HS-27A (cell line): ENCODE measurements around the gene PIK3CD.
"Not testable (repeated sequence)": the region's sequence is repeated elsewhere in the genome, so short reads cannot be mapped to it uniquely, and the experiment has no call there.

ENCODE experiments used
- DNase-seq: peaks from one replicate; pipeline ENCODE4 v3.0.0-alpha.2; 2012; ENCODE audit warnings: low read depth, missing footprints

PIK3CD gene

GRCh38 chr1:9736241-9736640 is 84.7 kb downstream of the PIK3CD start:
- no peak for DNase-seq

GRCh38 chr1:9737057-9737456 is 85.5 kb downstream of the PIK3CD start:
- no peak for DNase-seq

GRCh38 chr1:9737671-9738070 is 86.1 kb downstream of the PIK3CD start:
- DNase-seq, result no peak

GRCh38 chr1:9744106-9744799 is 92.7 kb downstream of the PIK3CD start:
- no peak for DNase-seq

- no peak for DNase-seq
Measured at GRCh38 chr1:9746211-9746610, 94.7 kb downstream of the PIK3CD start.

GRCh38 chr1:9746651-9747050 is 95.1 kb downstream of the PIK3CD start:
- DNase-seq, result no peak

GRCh38 chr1:9748391-9748790 is 96.9 kb downstream of the PIK3CD start:
- DNase-seq, result not testable (repeated sequence)

- DNase-seq, result no peak
Measured at GRCh38 chr1:9749361-9749760, 97.8 kb downstream of the PIK3CD start.

GRCh38 chr1:9751971-9752370 is 100.4 kb downstream of the PIK3CD start:
- no peak for DNase-seq

- peak; percentile 20 for DNase-seq
Measured at GRCh38 chr1:9753121-9753531, 101.6 kb downstream of the PIK3CD start.

- no peak for DNase-seq
Measured at GRCh38 chr1:9755441-9755995, 104.0 kb downstream of the PIK3CD start.

- no peak for DNase-seq
Measured at GRCh38 chr1:9758559-9759121, 107.1 kb downstream of the PIK3CD start.

- DNase-seq, result no peak
Measured at GRCh38 chr1:9759939-9760338, 108.4 kb downstream of the PIK3CD start.

GRCh38 chr1:9760824-9761223 is 109.3 kb downstream of the PIK3CD start:
- no peak for DNase-seq

GRCh38 chr1:9761855-9762254 is 110.3 kb downstream of the PIK3CD start:
- DNase-seq, result no peak

GRCh38 chr1:9762446-9762845 is 110.9 kb downstream of the PIK3CD start:
- not testable (repeated sequence) for DNase-seq

- DNase-seq, result no peak
Measured at GRCh38 chr1:9763914-9764313, 112.4 kb downstream of the PIK3CD start.

GRCh38 chr1:9764550-9764949 is 113.0 kb downstream of the PIK3CD start:
- DNase-seq, result no peak

- peak; percentile 96 for DNase-seq
Measured at GRCh38 chr1:9766759-9767442, 115.4 kb downstream of the PIK3CD start.

- no peak for DNase-seq
Measured at GRCh38 chr1:9767964-9768668, 116.6 kb downstream of the PIK3CD start.

GRCh38 chr1:9768983-9769382 is 117.5 kb downstream of the PIK3CD start:
- DNase-seq, result no peak

- DNase-seq, result no peak
Measured at GRCh38 chr1:9770298-9770697, 118.8 kb downstream of the PIK3CD start.
